LNCaP clone FGC (cell line): Measurements from ENCODE around the gene GABRB1.

Experiments
- DNase-seq: peaks from one replicate; pipeline ENCODE4 v3.0.0-alpha.2; 2011; ENCODE audit warnings: low read depth
- H3K4me3 ChIP-seq: 2 replicates; pipeline ENCODE4 v1.5.1; 2011; ENCODE audit warnings: mild to moderate bottlenecking, low read depth, low read length, control low read depth
- CTCF ChIP-seq: IDR thresholded peaks from 2 replicates; pipeline ENCODE4 v1.5.1; 2012; ENCODE audit warnings: mild to moderate bottlenecking; ENCODE audit not compliant: control insufficient read depth, insufficient read depth; ENCODE audit errors: extremely low read depth

Gene GABRB1

GRCh38 chr4:47251348-47252135 is 220.2 kb downstream of the GABRB1 start:
- DNase-seq: no peak
- no peak for TF ChIP-seq CTCF
- no peak overlapping the region for H3K4me3 ChIP-seq

- TF ChIP-seq CTCF: no peak
- no peak overlapping the region for H3K4me3 ChIP-seq
- DNase-seq: no peak
Observed at GRCh38 chr4:47263721-47264120, 232.4 kb downstream of the GABRB1 start.

- DNase-seq: no peak
- no peak overlapping the region for H3K4me3 ChIP-seq
- no peak for TF ChIP-seq CTCF
Observed at GRCh38 chr4:47270201-47270888, 239.0 kb downstream of the GABRB1 start.

GRCh38 chr4:47271291-47271690 is 239.9 kb downstream of the GABRB1 start:
- DNase-seq: no peak
- H3K4me3 ChIP-seq: no peak overlapping the region
- no peak for TF ChIP-seq CTCF

- H3K4me3 ChIP-seq: no peak overlapping the region
- TF ChIP-seq CTCF: no peak
- DNase-seq: no peak
Observed at GRCh38 chr4:47274901-47275300, 243.5 kb downstream of the GABRB1 start.

- H3K4me3 ChIP-seq: no peak overlapping the region
- TF ChIP-seq CTCF: no peak
- no peak for DNase-seq
Observed at GRCh38 chr4:47275595-47275994, 244.2 kb downstream of the GABRB1 start.
